Cortex of kidney (tissue), 1 donor: Measurements from ENCODE around the gene ITGB6.

ENCODE experiments used
- DNase-seq: peaks from one replicate; lab custom pipeline; 2025; lab: John Stamatoyannopoulos, UW

Gene ITGB6

DNA sequence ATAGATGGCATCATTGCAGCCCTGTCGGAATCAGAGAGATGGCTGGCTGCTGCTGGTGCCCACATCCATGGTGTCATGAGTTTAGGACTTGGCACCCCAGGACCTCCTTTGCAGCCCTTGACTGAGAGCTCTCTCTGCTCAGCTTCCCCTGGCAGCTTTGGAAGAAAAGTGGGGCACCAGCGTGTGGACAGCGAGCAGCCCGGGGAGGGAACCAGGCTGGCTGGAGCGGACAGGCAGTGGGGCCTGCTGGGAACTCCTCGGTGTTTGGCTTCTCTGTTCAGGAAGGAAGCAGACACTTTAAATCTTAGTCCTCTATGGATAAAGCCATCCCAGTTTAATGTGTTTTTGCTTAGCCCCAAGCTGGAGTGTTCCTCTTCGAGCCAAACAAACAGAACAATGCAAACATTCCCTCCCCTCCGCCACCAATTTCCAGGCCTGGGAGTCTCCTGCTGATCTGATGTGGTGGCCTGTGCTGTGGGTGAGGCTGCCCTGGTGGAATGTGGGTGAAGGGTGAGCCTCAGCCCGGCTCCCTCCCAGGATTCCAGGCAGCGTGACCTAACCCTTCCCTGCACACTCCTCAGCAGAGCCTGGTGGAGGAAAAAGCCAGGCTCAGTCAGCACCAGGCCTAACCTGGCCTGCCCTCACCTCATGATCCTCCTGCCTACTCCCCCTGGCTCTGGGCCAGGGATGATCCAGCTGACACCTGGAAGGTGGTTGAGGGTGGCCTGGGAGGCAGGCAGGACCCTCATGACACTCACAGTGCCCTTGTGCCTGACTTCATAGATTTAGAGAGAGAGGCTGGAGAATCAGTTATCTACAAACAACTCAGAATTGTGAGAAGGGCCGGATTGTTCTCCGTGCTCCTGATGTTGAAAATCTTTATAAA, 21.6 kb upstream of the ITGB6 start:
- no peak for DNase-seq

DNA sequence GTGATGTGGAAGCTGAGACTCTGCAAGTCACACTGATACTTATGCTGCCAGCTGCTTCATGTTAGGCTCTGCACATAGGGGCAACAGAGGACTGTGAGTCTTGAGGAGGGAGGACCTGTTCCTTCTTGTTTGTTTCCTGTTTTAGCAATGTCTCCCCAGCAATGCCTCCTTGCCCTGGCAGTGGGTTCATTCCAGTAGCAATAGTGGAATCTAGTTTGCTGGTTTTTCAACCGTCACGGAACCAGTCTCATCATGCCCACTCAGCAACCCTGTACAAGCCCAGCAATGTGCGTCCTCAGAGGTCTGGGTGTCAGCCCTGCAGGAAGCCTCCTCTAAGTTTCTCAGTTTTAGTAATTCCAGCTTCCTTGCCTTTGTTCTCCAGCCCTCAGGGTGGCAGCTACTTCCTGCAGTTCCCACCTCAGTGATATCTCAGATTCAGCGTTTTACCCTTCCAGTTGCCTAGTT, 20.5 kb upstream of the ITGB6 start:
- DNase-seq = no peak

DNA sequence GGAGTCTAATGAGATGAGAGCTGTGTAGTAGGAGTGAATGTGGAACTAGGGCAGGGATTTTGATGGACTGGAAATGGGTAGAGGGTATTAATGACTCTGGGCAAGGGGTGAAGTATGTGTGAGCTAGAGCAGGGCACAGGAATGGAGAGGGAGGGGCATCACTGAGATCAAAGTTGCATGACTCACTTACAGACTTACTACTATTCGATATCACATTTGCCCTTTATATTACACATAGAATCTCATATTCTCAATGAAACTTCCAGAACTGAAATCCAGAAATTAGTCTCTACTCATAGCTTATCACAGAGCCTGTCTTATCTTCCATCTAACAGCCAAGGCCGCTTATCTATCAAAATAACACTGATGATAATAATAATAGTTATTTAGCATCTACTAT, 20.0 kb upstream of the ITGB6 start:
- no peak for DNase-seq

DNA sequence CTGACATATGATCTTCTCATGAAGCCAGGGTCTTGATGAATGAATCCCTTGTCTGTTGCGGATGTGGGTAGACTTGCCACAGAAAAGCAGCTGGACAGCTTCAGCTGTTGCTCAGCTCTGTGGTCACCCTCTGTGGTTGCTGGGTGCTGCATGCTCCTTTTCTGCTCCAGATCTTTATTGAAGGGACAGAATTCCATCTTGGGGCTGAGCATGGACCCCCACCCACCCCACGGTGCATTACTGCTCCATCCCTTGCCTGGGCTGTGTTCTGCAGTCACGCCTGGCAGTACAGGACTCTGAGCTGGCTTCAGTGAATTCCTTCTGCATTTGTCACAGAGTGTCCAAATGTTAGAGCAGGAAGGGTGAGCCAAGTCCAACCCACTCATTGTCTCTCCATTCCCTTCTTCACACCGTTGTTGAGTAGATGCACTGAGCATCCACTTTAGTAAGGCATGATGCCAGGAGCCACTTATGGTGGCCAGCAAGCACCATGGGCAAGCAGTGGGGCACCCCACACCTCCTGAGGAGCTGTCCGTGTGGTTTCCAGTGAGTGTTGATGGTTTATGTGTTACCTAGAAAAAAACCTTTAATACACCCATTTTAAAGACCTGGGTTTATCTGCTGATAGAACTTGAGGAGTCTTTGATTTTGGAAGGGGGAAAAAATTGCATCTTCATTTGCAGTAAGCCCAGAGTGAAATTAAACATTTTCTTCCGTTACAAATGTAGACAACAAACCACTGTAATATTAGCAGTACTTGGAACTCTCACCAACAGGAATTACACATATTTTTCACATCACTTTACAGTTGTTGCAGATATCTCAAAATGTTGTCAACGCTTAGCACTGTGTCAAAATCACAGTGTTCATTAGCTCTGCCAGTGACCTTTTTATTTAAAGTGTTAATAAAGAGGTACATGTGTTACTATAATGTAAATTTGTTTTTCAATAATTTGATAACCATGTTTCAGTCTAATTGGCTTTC, 14.7 kb upstream of the ITGB6 start:
- no peak for DNase-seq

DNA sequence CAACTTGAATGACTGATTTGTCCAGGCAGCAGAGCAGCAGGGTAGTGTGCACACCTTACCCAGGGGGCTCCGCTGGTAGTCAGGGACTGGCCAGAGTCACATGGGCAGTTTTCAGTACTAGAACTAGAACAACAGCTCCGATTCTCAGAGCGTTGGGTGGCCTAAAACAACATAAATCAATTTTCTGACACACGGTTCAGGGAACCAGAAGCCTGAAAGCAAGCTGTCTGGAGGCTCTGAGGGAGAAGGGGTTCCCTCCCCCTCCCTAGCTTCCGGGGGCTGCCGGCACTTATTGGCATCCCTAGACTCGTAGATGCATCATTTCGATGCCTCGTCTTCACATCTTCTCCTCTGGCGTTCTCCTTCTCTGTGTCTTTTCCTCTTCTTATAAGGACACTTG, 13.4 kb upstream of the ITGB6 start:
- DNase-seq = no peak

DNA sequence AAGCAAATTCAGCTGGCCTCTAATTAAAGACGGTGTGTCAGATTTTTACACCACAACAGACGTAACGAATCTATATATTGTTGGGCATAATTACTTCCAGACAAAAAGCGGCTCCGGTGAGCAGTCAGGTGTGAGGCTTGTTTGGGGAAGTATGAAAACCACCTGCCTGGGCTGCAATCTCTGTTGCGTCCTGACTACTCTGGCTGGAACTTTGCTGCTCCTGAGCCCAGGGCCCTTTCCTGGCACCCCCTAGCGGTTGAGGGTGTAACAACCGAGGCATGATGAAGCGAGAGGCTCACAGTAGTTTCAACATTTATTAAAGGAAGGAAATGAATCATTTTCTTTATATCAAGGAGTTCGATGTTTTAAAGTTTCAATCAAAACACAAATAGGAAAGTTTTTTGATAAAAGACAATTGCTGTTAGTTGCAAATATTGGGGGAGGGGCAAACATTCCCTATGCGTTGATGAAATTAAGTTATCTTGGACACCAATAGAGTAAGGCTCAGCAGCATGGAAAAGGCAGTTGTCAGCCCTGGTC, 10.6 kb upstream of the ITGB6 start:
- DNase-seq = no peak

GRCh38 chr2:160209516-160209856, 9.4 kb upstream of the ITGB6 start:
- no peak for DNase-seq

DNA sequence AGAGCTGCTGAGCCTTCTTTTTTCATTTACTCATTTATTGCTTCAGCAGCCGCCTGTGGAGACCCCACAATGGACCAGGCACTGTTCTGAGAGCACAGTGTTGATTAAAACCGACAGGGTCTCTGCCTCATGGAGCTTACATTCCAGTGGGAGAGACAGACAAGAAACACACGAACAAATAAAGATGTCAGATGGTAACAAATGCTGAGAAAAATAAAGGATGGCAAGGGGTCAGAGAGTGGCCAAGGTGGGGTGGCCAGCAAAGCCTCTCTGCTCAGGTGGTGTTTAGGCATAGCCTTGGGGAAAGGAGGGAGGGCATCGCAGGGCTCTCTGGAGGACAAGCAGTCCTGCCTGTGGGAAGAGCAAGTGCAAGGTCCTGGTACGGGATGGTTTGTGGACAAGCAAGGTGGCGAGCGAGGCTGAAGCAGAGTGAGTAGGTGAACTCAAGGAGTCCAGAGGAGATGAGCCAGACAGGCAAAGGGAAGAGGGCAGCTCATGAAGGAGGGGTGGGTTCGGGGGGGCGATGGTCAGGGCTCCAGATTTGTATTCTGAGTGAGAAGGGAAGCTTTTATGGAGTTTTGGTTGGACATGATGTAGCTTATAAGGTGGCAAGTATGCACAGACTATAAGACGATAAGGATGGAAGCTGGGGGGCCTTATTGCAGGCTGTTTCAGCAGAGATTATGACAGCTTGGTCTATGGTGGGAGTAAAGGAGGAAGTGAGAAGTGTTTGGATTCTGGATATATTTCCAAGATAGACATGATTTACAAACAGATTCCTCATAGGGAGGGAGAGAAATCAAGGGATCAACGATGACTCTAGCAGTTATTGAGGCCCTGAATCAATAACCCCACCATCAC, 8.8 kb upstream of the ITGB6 start:
- DNase-seq = no peak

- DNase-seq = no peak
Measured at GRCh38 chr2:160207804-160208654, 8.0 kb upstream of the ITGB6 start.

- no peak for DNase-seq
Measured at GRCh38 chr2:160207271-160207670, 7.2 kb upstream of the ITGB6 start.

- DNase-seq = no peak
Measured at GRCh38 chr2:160206436-160206835, 6.4 kb upstream of the ITGB6 start.

DNA sequence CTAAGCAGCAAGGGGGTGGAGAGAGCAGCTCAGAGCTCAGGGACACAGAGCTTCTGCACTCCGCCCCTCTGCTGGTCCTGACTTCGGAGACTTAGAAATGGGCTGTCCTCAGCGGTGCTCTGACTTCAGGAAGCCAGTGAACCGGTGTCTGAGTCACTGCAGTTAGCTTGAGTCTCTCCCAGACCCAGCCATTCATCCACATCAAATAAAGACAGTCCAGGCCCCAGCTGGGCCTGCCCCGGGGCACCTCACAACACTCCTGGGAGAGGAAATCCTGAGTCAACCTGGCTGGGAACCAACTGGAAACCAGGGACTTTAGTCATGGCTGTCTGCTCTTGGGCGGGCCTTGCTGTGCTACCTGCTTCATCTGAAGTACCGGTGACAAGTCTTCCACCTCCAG, 5.4 kb upstream of the ITGB6 start:
- no peak for DNase-seq

DNA sequence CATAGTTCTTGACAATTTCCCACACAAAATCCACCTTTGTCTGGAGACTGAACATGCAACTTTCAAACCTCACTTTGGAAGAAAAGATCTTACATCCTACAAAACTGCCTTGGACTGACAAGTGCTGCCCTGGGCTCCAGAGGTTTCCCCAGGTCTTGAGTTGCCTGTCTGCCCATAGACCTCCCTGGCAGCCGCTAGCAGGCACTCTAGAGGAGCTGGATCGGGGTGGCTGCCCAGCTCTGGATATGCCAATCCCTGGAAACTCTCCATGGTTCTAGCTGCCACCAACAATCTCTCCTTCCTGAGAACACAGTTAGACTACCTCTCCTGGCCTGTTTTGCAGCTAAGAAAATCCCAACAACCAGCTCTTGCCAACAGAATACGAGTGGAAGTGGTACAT, 3.4 kb upstream of the ITGB6 start:
- no peak for DNase-seq

GRCh38 chr2:160203007-160203406, 2.9 kb upstream of the ITGB6 start:
- no peak for DNase-seq

- DNase-seq = no peak
Measured at GRCh38 chr2:160201849-160202539, 1.9 kb upstream of the ITGB6 start.

- no peak for DNase-seq
Measured at GRCh38 chr2:160200921-160201320, 849 bp upstream of the ITGB6 start.

DNA sequence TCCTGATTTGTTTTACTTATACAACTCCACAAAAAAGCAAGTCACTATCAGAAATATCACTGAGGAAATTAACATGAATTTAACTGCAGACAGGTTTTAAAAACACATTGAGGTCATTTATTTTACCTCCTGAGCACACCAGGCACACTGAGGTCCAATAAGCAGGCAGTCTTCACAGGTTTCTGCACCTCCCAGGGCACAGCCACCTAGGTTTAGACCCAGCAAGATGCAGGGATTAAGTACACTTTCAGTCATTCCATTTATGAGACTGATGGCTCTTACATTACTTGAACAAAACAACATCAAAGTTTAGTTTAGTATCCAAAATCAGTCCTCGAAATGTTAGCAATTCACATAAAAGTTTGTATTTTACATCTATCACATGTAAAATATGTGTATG, 1.0 kb downstream of the ITGB6 start:
- no peak for DNase-seq

- DNase-seq = no peak
Measured at GRCh38 chr2:160197587-160197986, 2.5 kb downstream of the ITGB6 start.

GRCh38 chr2:160194946-160195345, 5.1 kb downstream of the ITGB6 start:
- DNase-seq = no peak

DNA sequence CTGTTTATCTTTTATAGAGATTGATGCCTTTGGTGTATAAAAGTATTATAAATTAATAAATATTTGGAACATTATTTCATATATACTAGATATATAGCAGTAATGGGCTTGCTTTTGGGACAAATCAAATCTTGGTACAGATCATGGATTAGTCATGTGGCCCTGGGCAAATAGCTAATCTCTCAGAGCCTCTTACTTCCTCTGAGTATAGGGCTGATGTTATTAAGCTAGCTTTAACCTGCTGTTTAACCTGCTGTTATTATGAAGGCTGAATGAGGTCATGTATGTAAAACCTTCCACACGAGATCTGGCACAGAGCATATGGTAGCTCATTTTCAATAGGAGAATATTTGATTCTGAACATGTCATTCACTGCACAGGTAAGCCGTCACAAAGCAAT, 5.7 kb downstream of the ITGB6 start:
- no peak for DNase-seq
